ENCODE data around the gene MYBL2. TPM values are rescaled to one million over a fixed set of nuclear protein-coding genes. Genes with fewer than 3 reads are reported as not detected.

The MYBL2 gene
- total and polyA plus RNA-seq, 2 experiments from 2014 or later: 27.3 to 30.6 TPM

DNA sequence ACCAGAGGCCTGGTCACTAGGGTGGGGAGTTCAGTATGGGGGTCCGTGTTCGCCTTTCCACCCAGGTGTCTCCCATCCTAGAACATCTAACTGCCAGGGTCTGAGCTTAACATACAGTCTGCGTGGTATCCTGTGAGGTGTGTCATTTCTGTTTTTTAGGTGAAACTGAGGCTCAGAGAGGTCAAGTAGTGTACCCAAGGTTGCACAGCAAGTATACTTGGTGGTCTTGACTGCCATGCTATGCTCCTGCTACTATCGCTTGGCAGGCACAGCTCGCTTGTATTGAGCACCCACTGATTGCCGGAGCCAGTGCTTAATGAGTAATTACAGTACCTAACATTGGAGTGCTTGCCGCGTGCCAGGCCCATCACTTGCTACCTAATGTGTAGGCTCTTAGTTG lies 33.7 kb downstream of the MYBL2 start:
- TF ChIP-seq, protein P1, sequence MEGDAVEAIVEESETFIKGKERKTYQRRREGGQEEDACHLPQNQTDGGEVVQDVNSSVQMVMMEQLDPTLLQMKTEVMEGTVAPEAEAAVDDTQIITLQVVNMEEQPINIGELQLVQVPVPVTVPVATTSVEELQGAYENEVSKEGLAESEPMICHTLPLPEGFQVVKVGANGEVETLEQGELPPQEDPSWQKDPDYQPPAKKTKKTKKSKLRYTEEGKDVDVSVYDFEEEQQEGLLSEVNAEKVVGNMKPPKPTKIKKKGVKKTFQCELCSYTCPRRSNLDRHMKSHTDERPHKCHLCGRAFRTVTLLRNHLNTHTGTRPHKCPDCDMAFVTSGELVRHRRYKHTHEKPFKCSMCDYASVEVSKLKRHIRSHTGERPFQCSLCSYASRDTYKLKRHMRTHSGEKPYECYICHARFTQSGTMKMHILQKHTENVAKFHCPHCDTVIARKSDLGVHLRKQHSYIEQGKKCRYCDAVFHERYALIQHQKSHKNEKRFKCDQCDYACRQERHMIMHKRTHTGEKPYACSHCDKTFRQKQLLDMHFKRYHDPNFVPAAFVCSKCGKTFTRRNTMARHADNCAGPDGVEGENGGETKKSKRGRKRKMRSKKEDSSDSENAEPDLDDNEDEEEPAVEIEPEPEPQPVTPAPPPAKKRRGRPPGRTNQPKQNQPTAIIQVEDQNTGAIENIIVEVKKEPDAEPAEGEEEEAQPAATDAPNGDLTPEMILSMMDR (IDR thresholded peaks at IDR 0.05; ENCODE audit: low read depth, low read length): no peak
- H3K4me1 ChIP-seq (ENCODE audit: low read depth): no peaks in the 10 kb centered on the region
- no peak for DNase-seq (ENCODE audit: low read depth in 1 of 2, low spot score in 1 of 2)
- H3K27ac ChIP-seq: no peak overlapping the region
- no peaks in the 10 kb centered on the region for H3K9me3 ChIP-seq (ENCODE audit: low read depth)
- H3K4me3 ChIP-seq: no peak overlapping the region
- no peaks in the 10 kb centered on the region for H3K27me3 ChIP-seq
- H3K36me3 ChIP-seq: no peaks in the 10 kb centered on the region

DNA sequence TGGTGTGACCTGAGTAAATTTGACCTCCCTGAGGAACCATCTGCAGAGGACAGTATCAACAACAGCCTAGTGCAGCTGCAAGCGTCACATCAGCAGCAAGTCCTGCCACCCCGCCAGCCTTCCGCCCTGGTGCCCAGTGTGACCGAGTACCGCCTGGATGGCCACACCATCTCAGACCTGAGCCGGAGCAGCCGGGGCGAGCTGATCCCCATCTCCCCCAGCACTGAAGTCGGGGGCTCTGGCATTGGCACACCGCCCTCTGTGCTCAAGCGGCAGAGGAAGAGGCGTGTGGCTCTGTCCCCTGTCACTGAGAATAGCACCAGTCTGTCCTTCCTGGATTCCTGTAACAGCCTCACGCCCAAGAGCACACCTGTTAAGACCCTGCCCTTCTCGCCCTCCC lies 35.6 kb downstream of the MYBL2 start:
- no peaks in the 10 kb centered on the region for H3K36me3 ChIP-seq
- TF ChIP-seq, protein P1 (IDR thresholded peaks at IDR 0.05; ENCODE audit: low read depth, low read length): no peak
- no peaks in the 10 kb centered on the region for H3K4me1 ChIP-seq (ENCODE audit: low read depth)
- H3K9me3 ChIP-seq (ENCODE audit: low read depth): no peaks in the 10 kb centered on the region
- no peaks in the 10 kb centered on the region for H3K27me3 ChIP-seq
- no peak overlapping the region for H3K4me3 ChIP-seq
- DNase-seq (ENCODE audit: low read depth in 1 of 2, low spot score in 1 of 2): no peak
- no peak overlapping the region for H3K27ac ChIP-seq

GRCh38 chr20:43710370-43711044 lies 43.6 kb downstream of the MYBL2 start:
- H3K4me3 ChIP-seq: no peak overlapping the region
- H3K27ac ChIP-seq: no peak overlapping the region
- no peaks in the 10 kb centered on the region for H3K27me3 ChIP-seq
- no peaks in the 10 kb centered on the region for H3K9me3 ChIP-seq (ENCODE audit: low read depth)
- H3K36me3 ChIP-seq: no peaks in the 10 kb centered on the region
- H3K4me1 ChIP-seq (ENCODE audit: low read depth): no peaks in the 10 kb centered on the region
- TF ChIP-seq, protein P1 (IDR thresholded peaks at IDR 0.05; ENCODE audit: low read depth, low read length): no peak
- DNase-seq (ENCODE audit: low read depth in 1 of 2, low spot score in 1 of 2): no peak

- Histone ChIP-seq H3K4me1 (ENCODE audit: low read depth) (no peaks in the 10 kb centered on the region), H3K36me3 (no peaks in the 10 kb centered on the region), H3K9me3 (ENCODE audit: low read depth) (no peaks in the 10 kb centered on the region), H3K27me3 (no peaks in the 10 kb centered on the region), H3K27ac (no peak overlapping the region), H3K4me3 (no peak overlapping the region)
- no peak for DNase-seq (ENCODE audit: low read depth in 1 of 2, low spot score in 1 of 2)
- TF ChIP-seq, protein P1 (IDR thresholded peaks at IDR 0.05; ENCODE audit: low read depth, low read length): no peak
These were observed 44.3 kb downstream of the MYBL2 start for GRCh38 chr20:43711098-43711654.

DNA sequence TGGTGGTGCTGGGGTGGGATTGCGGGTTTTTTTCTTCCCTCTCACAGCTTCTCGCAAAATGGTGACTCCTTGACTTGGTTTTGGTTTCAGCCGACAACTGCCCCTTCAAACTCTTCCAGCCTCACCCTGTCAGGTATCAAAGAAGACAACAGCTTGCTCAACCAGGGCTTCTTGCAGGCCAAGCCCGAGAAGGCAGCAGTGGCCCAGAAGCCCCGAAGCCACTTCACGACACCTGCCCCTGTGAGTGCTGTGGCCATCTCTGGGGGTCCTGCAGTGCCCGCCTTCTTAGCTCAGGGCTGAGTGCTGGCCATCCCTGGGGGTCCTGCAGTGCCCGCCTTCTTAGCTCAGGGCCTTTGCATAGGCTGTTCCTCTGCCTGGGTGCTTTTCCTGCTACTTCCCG lies 48.1 kb downstream of the MYBL2 start:
- Histone ChIP-seq H3K36me3 (no peaks in the 10 kb centered on the region), H3K4me1 (ENCODE audit: low read depth) (no peaks in the 10 kb centered on the region), H3K27me3 (no peaks in the 10 kb centered on the region), H3K4me3 (no peak overlapping the region), H3K9me3 (ENCODE audit: low read depth) (no peaks in the 10 kb centered on the region), H3K27ac (no peak overlapping the region)
- TF ChIP-seq, protein P1 (IDR thresholded peaks at IDR 0.05; ENCODE audit: low read depth, low read length): no peak
- DNase-seq (ENCODE audit: low read depth in 1 of 2, low spot score in 1 of 2): no peak
